K562 (cell line): ENCODE results near the gene OR10H5. TPM values are rescaled to one million over a fixed set of nuclear protein-coding genes. Genes with fewer than 3 reads are reported as not detected.
A peak's percentile ranks its signal among the peaks of the same experiment; 100 is the strongest.

Experiments used
- HDAC6 ChIP-seq: IDR thresholded peaks from 2 replicates; pipeline ENCODE4 v1.6.1; 2012; ENCODE audit warnings: low read depth, mild to moderate bottlenecking, control low read depth, inconsistent platforms, low read length, moderate library complexity
- HLTF ChIP-seq: fragments of 450-650 bp; IDR thresholded peaks from 2 replicates; pipeline ENCODE4 v1.6.1; 2016
- KDM2B ChIP-seq: fragments of 250-450 bp; sonication (Bioruptor Pico); IDR thresholded peaks from 2 replicates; pipeline ENCODE4 v1.8.0; 2021; ENCODE audit warnings: mild to moderate bottlenecking, moderate library complexity
- MAFG ChIP-seq: fragments of 450-650 bp; conservative IDR thresholded peaks from 2 replicates; pipeline ENCODE4 v1.6.1; 2016; ENCODE audit warnings: missing genetic modification characterization, missing compliant biosample characterization
- RBM15 ChIP-seq: fragments of 200-400 bp; formaldehyde crosslinking; IDR thresholded peaks from 2 replicates; pipeline ENCODE4 v1.6.1; 2018; ENCODE audit warnings: mild to moderate bottlenecking, low read length, moderate library complexity; ENCODE audit not compliant: insufficient read depth
- SP1 ChIP-seq: sonication (generic); formaldehyde crosslinking; IDR thresholded peaks from 2 replicates; pipeline ENCODE4 v1.8.1; 2022; ENCODE audit warnings: mild to moderate bottlenecking, missing genetic modification reagents
- U2AF1 ChIP-seq: fragments of 200-400 bp; formaldehyde crosslinking; optimal IDR thresholded peaks from 2 replicates; pipeline ENCODE3; 2017; ENCODE audit warnings: mild to moderate bottlenecking, low read depth, low read length, moderate library complexity
- polyA plus RNA-seq, 8 experiments: library from polyadenylated mRNA; depleted of rRNA in 4 of 8; stranded (reverse) in 5 of 8; unstranded in 3 of 8; fragments of >200 nt; fragmentation: Nextera tagmentation in 2 of 8; fragmentation: Illumina TruSeq in 1 of 8; extraction: Ambion mirVana in 2 of 8; extraction: Trizol in 1 of 8; gene quantifications; 2 replicates each; pipeline versions ENCODE4 v1.2.1 to v1.2.3, GENCODE V29; 2011 to 2014; ENCODE audit warnings: inconsistent platforms in 1 of 8, missing spikeins in 1 of 8
- total RNA-seq, 7 experiments: library from RNA; depleted of rRNA in 6 of 7; stranded (reverse); fragments of >200 nt in 6 of 7; fragmentation: Illumina TruSeq in 2 of 7; extraction: Trizol in 2 of 7; gene quantifications; 2 replicates each; pipeline versions ENCODE4 v1.2.1 to v1.2.3, GENCODE V29; 2011 to 2021; ENCODE audit warnings: low replicate concordance in 1 of 7
- TF ChIP-seq, protein P1 (sequence below): fragments of 450-650 bp; IDR thresholded peaks from 2 replicates; pipeline ENCODE4 v1.6.1; 2016; ENCODE audit warnings: low read depth
- TF ChIP-seq, protein P2 (sequence below): sonication (generic); formaldehyde crosslinking; IDR thresholded peaks from 2 replicates; pipeline ENCODE4 v1.8.1; 2023; ENCODE audit warnings: mild to moderate bottlenecking, missing genetic modification reagents
- TF ChIP-seq, protein P3 (sequence below): fragments of 450-650 bp; formaldehyde crosslinking; IDR thresholded peaks from 2 replicates; pipeline ENCODE4 v1.4.0; 2020; ENCODE audit warnings: mild to moderate bottlenecking, moderate library complexity
- TF ChIP-seq, protein P4 (sequence below): fragments of 250-450 bp; sonication (Bioruptor Pico); IDR thresholded peaks from 2 replicates; pipeline ENCODE4 v1.4.0; 2020; ENCODE audit warnings: mild to moderate bottlenecking, moderate library complexity, borderline replicate concordance

OR10H5 gene
- total and polyA plus RNA-seq, 9 of the 15 experiments (the other 6 are each of a cell fraction or from before 2014, with no cell fraction given) = not detected

DNA sequence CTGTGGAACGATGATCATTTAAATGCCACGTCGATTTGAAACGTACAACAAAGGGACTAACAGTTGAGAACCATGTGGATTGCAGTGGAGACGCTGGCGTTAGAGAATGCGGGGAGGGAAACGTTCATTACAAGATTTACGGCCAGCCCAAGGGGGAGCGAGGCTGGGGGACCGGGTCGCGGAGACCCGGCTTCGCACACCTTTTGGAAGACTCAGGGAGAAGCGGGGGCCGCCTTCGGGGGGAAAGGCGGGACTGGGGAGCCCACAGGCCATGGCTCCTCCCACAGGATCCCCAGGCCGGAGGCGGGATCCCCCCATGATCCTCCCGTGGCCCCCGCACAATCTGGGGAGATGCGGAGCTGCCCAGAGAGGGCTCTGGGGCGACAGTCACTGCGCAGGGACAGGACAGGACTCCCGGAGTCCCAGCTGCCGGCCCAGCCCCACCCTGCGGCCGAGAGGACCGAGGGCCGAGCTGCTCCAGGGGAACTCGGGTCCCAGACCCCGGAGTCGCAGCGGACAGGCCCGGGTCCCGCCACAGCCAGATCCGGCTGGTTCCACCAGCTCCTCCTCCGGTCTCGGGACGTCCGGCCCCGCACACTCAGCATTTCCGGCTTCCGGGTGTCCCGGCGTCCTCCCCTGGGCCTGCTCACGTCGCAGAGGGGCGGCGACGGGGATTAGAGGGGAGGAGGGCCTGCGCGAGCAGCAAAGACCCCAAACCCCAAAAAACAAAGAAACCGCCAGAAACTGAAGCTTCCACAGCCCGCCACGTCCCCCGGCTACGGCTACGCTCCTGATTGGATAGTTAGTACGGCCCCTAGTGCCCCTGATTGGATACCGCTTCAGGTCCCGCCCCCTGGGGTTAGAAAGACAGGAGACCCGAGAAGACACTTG, 49.1 kb downstream of the OR10H5 start (continued):
- TF ChIP-seq, protein P1, sequence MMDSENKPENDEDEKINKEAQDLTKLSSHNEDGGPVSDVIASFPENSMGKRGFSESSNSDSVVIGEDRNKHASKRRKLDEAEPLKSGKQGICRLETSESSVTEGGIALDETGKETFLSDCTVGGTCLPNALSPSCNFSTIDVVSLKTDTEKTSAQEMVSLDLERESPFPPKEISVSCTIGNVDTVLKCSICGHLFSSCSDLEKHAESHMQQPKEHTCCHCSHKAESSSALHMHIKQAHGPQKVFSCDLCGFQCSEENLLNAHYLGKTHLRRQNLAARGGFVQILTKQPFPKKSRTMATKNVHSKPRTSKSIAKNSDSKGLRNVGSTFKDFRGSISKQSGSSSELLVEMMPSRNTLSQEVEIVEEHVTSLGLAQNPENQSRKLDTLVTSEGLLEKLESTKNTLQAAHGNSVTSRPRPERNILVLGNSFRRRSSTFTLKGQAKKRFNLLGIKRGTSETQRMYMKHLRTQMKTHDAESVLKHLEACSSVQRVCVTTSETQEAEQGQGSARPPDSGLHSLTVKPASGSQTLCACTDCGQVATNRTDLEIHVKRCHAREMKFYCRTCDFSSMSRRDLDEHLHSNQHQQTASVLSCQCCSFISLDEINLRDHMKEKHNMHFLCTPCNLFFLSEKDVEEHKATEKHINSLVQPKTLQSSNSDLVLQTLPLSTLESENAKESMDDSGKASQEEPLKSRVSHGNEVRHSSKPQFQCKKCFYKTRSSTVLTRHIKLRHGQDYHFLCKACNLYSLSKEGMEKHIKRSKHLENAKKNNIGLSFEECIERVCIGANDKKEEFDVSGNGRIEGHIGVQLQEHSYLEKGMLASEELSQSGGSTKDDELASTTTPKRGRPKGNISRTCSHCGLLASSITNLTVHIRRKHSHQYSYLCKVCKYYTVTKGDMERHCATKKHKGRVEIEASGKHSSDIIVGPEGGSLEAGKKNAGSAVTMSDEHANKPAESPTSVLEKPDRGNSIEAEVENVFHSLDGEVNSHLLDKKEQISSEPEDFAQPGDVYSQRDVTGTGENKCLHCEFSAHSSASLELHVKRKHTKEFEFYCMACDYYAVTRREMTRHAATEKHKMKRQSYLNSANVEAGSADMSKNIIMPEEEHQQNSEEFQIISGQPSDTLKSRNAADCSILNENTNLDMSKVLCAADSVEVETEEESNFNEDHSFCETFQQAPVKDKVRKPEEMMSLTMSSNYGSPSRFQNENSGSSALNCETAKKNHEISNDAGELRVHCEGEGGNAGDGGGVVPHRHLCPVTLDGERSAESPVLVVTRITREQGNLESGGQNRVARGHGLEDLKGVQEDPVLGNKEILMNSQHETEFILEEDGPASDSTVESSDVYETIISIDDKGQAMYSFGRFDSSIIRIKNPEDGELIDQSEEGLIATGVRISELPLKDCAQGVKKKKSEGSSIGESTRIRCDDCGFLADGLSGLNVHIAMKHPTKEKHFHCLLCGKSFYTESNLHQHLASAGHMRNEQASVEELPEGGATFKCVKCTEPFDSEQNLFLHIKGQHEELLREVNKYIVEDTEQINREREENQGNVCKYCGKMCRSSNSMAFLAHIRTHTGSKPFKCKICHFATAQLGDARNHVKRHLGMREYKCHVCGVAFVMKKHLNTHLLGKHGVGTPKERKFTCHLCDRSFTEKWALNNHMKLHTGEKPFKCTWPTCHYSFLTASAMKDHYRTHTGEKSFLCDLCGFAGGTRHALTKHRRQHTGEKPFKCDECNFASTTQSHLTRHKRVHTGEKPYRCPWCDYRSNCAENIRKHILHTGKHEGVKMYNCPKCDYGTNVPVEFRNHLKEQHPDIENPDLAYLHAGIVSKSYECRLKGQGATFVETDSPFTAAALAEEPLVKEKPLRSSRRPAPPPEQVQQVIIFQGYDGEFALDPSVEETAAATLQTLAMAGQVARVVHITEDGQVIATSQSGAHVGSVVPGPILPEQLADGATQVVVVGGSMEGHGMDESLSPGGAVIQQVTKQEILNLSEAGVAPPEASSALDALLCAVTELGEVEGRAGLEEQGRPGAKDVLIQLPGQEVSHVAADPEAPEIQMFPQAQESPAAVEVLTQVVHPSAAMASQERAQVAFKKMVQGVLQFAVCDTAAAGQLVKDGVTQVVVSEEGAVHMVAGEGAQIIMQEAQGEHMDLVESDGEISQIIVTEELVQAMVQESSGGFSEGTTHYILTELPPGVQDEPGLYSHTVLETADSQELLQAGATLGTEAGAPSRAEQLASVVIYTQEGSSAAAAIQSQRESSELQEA = no peak
- TF ChIP-seq U2AF1 (peak; percentile 28), HLTF (0 out of 2 replicates have a peak, but pooled peaks have one; percentile 38), HDAC6 (0 out of 2 replicates have a peak, but pooled peaks have one; percentile 27), MAFG (tag) (peak; percentile 76; the same call in 1 of the 2 replicates), SP1 (CRISPR knock-in tag) (peak; percentile 87), KDM2B (CRISPR knock-in tag) (0 out of 2 replicates have a peak, but pooled peaks have one; percentile 57), RBM15 (no peak)
- TF ChIP-seq, protein P2, sequence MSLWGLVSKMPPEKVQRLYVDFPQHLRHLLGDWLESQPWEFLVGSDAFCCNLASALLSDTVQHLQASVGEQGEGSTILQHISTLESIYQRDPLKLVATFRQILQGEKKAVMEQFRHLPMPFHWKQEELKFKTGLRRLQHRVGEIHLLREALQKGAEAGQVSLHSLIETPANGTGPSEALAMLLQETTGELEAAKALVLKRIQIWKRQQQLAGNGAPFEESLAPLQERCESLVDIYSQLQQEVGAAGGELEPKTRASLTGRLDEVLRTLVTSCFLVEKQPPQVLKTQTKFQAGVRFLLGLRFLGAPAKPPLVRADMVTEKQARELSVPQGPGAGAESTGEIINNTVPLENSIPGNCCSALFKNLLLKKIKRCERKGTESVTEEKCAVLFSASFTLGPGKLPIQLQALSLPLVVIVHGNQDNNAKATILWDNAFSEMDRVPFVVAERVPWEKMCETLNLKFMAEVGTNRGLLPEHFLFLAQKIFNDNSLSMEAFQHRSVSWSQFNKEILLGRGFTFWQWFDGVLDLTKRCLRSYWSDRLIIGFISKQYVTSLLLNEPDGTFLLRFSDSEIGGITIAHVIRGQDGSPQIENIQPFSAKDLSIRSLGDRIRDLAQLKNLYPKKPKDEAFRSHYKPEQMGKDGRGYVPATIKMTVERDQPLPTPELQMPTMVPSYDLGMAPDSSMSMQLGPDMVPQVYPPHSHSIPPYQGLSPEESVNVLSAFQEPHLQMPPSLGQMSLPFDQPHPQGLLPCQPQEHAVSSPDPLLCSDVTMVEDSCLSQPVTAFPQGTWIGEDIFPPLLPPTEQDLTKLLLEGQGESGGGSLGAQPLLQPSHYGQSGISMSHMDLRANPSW (CRISPR knock-in tag) = no peak
- TF ChIP-seq, protein P3, sequence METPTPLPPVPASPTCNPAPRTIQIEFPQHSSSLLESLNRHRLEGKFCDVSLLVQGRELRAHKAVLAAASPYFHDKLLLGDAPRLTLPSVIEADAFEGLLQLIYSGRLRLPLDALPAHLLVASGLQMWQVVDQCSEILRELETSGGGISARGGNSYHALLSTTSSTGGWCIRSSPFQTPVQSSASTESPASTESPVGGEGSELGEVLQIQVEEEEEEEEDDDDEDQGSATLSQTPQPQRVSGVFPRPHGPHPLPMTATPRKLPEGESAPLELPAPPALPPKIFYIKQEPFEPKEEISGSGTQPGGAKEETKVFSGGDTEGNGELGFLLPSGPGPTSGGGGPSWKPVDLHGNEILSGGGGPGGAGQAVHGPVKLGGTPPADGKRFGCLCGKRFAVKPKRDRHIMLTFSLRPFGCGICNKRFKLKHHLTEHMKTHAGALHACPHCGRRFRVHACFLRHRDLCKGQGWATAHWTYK (CRISPR knock-in tag) = peak; percentile 94
- TF ChIP-seq, protein P4, sequence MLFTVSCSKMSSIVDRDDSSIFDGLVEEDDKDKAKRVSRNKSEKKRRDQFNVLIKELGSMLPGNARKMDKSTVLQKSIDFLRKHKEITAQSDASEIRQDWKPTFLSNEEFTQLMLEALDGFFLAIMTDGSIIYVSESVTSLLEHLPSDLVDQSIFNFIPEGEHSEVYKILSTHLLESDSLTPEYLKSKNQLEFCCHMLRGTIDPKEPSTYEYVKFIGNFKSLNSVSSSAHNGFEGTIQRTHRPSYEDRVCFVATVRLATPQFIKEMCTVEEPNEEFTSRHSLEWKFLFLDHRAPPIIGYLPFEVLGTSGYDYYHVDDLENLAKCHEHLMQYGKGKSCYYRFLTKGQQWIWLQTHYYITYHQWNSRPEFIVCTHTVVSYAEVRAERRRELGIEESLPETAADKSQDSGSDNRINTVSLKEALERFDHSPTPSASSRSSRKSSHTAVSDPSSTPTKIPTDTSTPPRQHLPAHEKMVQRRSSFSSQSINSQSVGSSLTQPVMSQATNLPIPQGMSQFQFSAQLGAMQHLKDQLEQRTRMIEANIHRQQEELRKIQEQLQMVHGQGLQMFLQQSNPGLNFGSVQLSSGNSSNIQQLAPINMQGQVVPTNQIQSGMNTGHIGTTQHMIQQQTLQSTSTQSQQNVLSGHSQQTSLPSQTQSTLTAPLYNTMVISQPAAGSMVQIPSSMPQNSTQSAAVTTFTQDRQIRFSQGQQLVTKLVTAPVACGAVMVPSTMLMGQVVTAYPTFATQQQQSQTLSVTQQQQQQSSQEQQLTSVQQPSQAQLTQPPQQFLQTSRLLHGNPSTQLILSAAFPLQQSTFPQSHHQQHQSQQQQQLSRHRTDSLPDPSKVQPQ (CRISPR knock-in tag) = no peak
